HEK293 (cell line): ENCODE data around the gene SHISAL2B.

Experiments
- CTCF ChIA-PET: fragments of 350-600 bp; formaldehyde crosslinking; extraction: SDS; loops from one replicate; lab custom pipeline; 2021; ENCODE audit warnings: antibody characterized with exemption; lab: Yijun Ruan, JAX
- POLR2A ChIA-PET: fragments of 300-600 bp; formaldehyde crosslinking; extraction: SDS; loops from one replicate; lab custom pipeline; 2020; ENCODE audit warnings: antibody characterized with exemption, inconsistent platforms; lab: Yijun Ruan, JAX
- H3K27ac ChIP-seq: fragments of 200-500 bp; sonication (Bioruptor generic); 2 replicates; pipeline ENCODE4 v1.5.1; 2014; ENCODE audit warnings: low read depth, low read length, control low read depth, inconsistent platforms; ENCODE audit errors: extremely low read depth
- H3K36me3 ChIP-seq, 2 experiments: fragments of 200-500 bp in 1 of 2; sonication (Bioruptor generic) in 1 of 2; 1 replicate in 1 of 2; 2 replicates in 1 of 2; pipeline ENCODE4 v1.5.1; 2014 to 2017; ENCODE audit warnings: inconsistent platforms in 2 of 2, low read length in 2 of 2; ENCODE audit not compliant: control insufficient read depth in 2 of 2, insufficient read depth in 1 of 2
- H3K4me1 ChIP-seq: fragments of 200-500 bp; sonication (Bioruptor generic); 2 replicates; pipeline ENCODE4 v1.5.1; 2014; ENCODE audit warnings: mild to moderate bottlenecking, low read length, inconsistent platforms; ENCODE audit not compliant: control insufficient read depth, insufficient read depth
- H3K4me3 ChIP-seq: 2 replicates; pipeline ENCODE4 v1.5.1; 2011; ENCODE audit warnings: low read depth, mild to moderate bottlenecking, control low read depth, low read length, moderate library complexity
- H3K9me3 ChIP-seq: fragments of 200-500 bp; sonication (Bioruptor generic); 2 replicates; pipeline ENCODE4 v1.5.1; 2014; ENCODE audit warnings: low read depth, low read length, inconsistent platforms; ENCODE audit not compliant: control insufficient read depth, insufficient read depth
- FEZF1 ChIP-seq: fragments of 450-650 bp; formaldehyde crosslinking; IDR thresholded peaks from 2 replicates; pipeline ENCODE4 v1.5.1; 2016; ENCODE audit warnings: missing biosample characterization, missing genetic modification characterization
- KLF1 ChIP-seq: fragments of 450-650 bp; formaldehyde crosslinking; IDR thresholded peaks from 2 replicates; pipeline ENCODE4 v1.5.1; 2016; ENCODE audit warnings: missing biosample characterization, missing genetic modification characterization
- MZF1 ChIP-seq: fragments of 450-650 bp; formaldehyde crosslinking; IDR thresholded peaks from 2 replicates; pipeline ENCODE4 v1.5.1; 2017; ENCODE audit warnings: missing biosample characterization, missing genetic modification characterization, borderline replicate concordance
- OSR2 ChIP-seq: fragments of 450-650 bp; formaldehyde crosslinking; IDR thresholded peaks from 2 replicates; pipeline ENCODE4 v1.5.1; 2016; ENCODE audit warnings: missing biosample characterization, missing genetic modification characterization
- RBAK ChIP-seq: fragments of 450-650 bp; formaldehyde crosslinking; IDR thresholded peaks from 2 replicates; pipeline ENCODE4 v1.5.1; 2016; ENCODE audit warnings: missing biosample characterization, missing genetic modification characterization
- SCRT2 ChIP-seq: fragments of 450-650 bp; formaldehyde crosslinking; IDR thresholded peaks from 2 replicates; pipeline ENCODE4 v1.5.1; 2016; ENCODE audit warnings: missing biosample characterization, missing genetic modification characterization
- ZBTB48 ChIP-seq: fragments of 450-650 bp; formaldehyde crosslinking; IDR thresholded peaks from 2 replicates; pipeline ENCODE4 v1.5.1; 2016; ENCODE audit warnings: missing biosample characterization, missing genetic modification characterization
- ZIC2 ChIP-seq: fragments of 450-650 bp; formaldehyde crosslinking; IDR thresholded peaks from 2 replicates; pipeline ENCODE4 v1.5.1; 2016; ENCODE audit warnings: missing biosample characterization, missing genetic modification characterization
- ZNF514 ChIP-seq: fragments of 450-650 bp; formaldehyde crosslinking; IDR thresholded peaks from 2 replicates; pipeline ENCODE4 v1.5.1; 2016; ENCODE audit warnings: missing biosample characterization, missing genetic modification characterization
- ZNF621 ChIP-seq: fragments of 450-650 bp; formaldehyde crosslinking; IDR thresholded peaks from 2 replicates; pipeline ENCODE4 v1.5.1; 2017; ENCODE audit warnings: missing biosample characterization, missing genetic modification characterization
- TF ChIP-seq, protein P1 (sequence below): fragments of 450-650 bp; formaldehyde crosslinking; IDR thresholded peaks from 2 replicates; pipeline ENCODE4 v1.5.1; 2017; ENCODE audit warnings: missing biosample characterization, mild to moderate bottlenecking, missing genetic modification characterization, moderate library complexity
- TF ChIP-seq, protein P2 (sequence below): fragments of 450-650 bp; IDR thresholded peaks from 2 replicates; pipeline ENCODE4 v1.5.1; 2018; ENCODE audit warnings: missing biosample characterization, mild to moderate bottlenecking, missing genetic modification characterization
- TF ChIP-seq, protein P3 (sequence below): fragments of 450-650 bp; formaldehyde crosslinking; IDR thresholded peaks from 2 replicates; pipeline ENCODE4 v1.5.1; 2016; ENCODE audit warnings: missing biosample characterization, missing genetic modification characterization
- TF ChIP-seq, protein P4 (sequence below): fragments of 450-650 bp; formaldehyde crosslinking; IDR thresholded peaks from 2 replicates; pipeline ENCODE4 v1.5.1; 2016; ENCODE audit warnings: missing biosample characterization, missing genetic modification characterization, low read depth
- TF ChIP-seq, protein P5 (sequence below): fragments of 450-650 bp; formaldehyde crosslinking; IDR thresholded peaks from 2 replicates; pipeline ENCODE4 v1.5.1; 2016; ENCODE audit warnings: missing biosample characterization, missing genetic modification characterization
- TF ChIP-seq, protein P6 (sequence below): fragments of 450-650 bp; formaldehyde crosslinking; IDR thresholded peaks from 2 replicates; pipeline ENCODE4 v1.5.1; 2016; ENCODE audit warnings: missing biosample characterization, missing genetic modification characterization

SHISAL2B gene

DNA sequence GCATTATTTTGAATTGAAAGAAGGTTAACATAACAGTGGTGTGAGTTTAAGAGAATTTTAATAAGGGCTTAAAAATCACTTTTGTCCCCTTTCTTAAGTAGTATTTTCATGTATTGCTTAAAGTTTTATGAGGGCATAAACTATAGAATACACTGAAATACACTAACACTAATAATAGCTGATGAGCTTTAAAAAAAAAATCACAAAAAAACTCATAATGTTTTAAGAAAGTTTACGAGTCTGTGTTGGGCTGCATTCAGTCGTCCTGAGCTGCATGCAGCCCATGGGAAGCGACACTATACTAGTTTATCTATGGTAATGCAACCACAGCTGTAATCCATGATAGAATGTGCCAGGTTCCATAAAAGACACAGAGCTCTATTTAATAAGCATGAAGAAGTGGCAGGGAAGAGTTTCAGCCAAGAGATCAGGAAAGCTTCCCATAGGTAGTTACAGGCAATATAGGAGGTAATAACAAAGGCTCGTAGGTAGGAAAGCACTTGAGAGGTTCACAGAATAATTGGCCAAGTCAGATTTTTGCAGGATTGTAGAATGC lies 73.7 kb downstream of the SHISAL2B start (continued):
- TF ChIP-seq, protein P1, sequence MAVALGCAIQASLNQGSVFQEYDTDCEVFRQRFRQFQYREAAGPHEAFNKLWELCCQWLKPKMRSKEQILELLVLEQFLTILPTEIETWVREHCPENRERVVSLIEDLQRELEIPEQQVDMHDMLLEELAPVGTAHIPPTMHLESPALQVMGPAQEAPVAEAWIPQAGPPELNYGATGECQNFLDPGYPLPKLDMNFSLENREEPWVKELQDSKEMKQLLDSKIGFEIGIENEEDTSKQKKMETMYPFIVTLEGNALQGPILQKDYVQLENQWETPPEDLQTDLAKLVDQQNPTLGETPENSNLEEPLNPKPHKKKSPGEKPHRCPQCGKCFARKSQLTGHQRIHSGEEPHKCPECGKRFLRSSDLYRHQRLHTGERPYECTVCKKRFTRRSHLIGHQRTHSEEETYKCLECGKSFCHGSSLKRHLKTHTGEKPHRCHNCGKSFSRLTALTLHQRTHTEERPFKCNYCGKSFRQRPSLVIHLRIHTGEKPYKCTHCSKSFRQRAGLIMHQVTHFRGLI (tag by site-specific recombination): peak; percentile 82
- TF ChIP-seq, protein P2, sequence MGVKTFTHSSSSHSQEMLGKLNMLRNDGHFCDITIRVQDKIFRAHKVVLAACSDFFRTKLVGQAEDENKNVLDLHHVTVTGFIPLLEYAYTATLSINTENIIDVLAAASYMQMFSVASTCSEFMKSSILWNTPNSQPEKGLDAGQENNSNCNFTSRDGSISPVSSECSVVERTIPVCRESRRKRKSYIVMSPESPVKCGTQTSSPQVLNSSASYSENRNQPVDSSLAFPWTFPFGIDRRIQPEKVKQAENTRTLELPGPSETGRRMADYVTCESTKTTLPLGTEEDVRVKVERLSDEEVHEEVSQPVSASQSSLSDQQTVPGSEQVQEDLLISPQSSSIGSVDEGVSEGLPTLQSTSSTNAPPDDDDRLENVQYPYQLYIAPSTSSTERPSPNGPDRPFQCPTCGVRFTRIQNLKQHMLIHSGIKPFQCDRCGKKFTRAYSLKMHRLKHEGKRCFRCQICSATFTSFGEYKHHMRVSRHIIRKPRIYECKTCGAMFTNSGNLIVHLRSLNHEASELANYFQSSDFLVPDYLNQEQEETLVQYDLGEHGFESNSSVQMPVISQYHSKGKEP (tag by site-specific recombination): peak; percentile 92
- peak; percentile 48; the same call in 1 of the 2 replicates for TF ChIP-seq OSR2 (tag by site-specific recombination)
- TF ChIP-seq, protein P3, sequence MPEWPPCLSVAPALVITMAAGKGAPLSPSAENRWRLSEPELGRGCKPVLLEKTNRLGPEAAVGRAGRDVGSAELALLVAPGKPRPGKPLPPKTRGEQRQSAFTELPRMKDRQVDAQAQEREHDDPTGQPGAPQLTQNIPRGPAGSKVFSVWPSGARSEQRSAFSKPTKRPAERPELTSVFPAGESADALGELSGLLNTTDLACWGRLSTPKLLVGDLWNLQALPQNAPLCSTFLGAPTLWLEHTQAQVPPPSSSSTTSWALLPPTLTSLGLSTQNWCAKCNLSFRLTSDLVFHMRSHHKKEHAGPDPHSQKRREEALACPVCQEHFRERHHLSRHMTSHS: no peak

DNA sequence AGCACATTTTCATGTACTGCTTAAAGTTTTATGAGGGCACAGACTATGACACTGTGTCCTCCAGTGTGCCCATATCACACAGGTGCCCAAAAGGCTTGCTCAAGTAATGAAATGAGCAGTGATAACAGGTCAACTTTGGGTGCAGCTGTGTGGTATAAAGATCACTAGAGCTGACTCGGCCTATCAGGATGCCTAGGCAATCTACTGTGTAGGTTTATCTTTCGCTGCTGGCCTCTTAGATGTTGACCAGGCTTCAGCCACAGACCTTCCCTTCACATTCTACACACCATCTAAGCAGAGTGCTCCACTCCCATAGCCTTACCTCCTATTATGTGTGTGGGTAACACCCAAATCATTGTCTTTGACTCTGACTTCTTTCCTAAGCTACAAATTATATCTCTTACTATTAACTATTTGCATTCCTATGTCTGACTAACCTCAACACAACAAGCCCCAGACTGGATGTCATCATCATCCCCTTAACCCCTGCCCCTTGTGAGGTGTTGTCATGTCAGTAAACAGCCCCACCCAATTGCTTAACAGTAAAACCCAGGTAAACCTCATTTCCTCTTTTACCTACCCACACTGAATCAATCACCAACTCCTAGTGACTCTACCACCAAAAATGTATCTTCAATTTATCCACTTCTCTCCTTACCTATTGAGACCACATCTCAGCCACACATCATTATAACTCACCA lies 75.7 kb downstream of the SHISAL2B start:
- POLR2A ChIA-PET: interaction anchor here (1.6 kb wide), 1 partner anchor 13 kb away, joined by 3 read pairs; no protein-coding TSS in a partner anchor

DNA sequence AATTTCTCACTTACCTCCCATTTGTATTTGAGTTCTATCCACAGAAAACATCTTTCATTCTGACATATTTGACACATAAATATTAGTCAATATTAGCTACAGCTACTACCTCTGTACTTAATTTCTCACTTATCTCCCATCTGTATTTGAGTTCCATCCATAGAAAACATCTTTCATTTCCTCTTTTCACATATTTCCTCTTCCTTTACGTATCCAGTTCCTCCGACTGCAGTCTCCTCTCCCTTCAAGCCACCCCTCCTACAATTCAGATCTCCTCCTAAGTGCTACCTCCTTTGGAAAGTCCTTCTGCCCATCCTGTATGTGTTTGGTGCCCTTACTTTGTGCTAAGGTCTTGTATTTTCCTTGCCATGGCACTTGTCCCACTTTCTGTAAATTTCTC lies 76.6 kb downstream of the SHISAL2B start:
- no peaks in the 10 kb centered on the region for H3K9me3 ChIP-seq
- ChIA-PET POLR2A (interaction anchor here (1.6 kb wide), 1 partner anchor 12 kb away, joined by 3 read pairs; no protein-coding TSS in a partner anchor), CTCF (interaction anchor here (0.6 kb wide), 1 partner anchor 89 kb away, joined by 3 read pairs; no protein-coding TSS in a partner anchor)
- peaks cover 0 to 33% of the 10 kb centered on the region in 2 experiments; a peak in 2 of 3 replicates for H3K36me3 ChIP-seq
- peaks cover 7% of the 10 kb centered on the region for H3K4me1 ChIP-seq
- no peak overlapping the region; the same call in 1 of the 2 replicates for H3K4me3 ChIP-seq
- H3K27ac ChIP-seq: no peak overlapping the region
- TF ChIP-seq ZIC2 (tag by site-specific recombination) (no peak), ZNF621 (tag by site-specific recombination) (no peak), MZF1 (tag by site-specific recombination) (no peak), KLF1 (tag by site-specific recombination) (no peak), RBAK (tag by site-specific recombination) (no peak), ZNF514 (tag by site-specific recombination) (no peak)
- TF ChIP-seq, protein P4, sequence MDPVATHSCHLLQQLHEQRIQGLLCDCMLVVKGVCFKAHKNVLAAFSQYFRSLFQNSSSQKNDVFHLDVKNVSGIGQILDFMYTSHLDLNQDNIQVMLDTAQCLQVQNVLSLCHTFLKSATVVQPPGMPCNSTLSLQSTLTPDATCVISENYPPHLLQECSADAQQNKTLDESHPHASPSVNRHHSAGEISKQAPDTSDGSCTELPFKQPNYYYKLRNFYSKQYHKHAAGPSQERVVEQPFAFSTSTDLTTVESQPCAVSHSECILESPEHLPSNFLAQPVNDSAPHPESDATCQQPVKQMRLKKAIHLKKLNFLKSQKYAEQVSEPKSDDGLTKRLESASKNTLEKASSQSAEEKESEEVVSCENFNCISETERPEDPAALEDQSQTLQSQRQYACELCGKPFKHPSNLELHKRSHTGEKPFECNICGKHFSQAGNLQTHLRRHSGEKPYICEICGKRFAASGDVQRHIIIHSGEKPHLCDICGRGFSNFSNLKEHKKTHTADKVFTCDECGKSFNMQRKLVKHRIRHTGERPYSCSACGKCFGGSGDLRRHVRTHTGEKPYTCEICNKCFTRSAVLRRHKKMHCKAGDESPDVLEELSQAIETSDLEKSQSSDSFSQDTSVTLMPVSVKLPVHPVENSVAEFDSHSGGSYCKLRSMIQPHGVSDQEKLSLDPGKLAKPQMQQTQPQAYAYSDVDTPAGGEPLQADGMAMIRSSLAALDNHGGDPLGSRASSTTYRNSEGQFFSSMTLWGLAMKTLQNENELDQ (tag by site-specific recombination): no peak
- TF ChIP-seq, protein P2 (tag by site-specific recombination): no peak

More for the DNA sequence above, 75.7 kb downstream of the SHISAL2B start:
- TF ChIP-seq ZBTB48 (tag by site-specific recombination) (no peak), RBAK (tag by site-specific recombination) (no peak), KLF1 (tag by site-specific recombination) (peak; percentile 69), FEZF1 (tag by site-specific recombination) (peak; percentile 51), SCRT2 (tag by site-specific recombination) (0 out of 2 replicates have a peak, but pooled peaks have one; percentile 30)
- TF ChIP-seq, protein P5, sequence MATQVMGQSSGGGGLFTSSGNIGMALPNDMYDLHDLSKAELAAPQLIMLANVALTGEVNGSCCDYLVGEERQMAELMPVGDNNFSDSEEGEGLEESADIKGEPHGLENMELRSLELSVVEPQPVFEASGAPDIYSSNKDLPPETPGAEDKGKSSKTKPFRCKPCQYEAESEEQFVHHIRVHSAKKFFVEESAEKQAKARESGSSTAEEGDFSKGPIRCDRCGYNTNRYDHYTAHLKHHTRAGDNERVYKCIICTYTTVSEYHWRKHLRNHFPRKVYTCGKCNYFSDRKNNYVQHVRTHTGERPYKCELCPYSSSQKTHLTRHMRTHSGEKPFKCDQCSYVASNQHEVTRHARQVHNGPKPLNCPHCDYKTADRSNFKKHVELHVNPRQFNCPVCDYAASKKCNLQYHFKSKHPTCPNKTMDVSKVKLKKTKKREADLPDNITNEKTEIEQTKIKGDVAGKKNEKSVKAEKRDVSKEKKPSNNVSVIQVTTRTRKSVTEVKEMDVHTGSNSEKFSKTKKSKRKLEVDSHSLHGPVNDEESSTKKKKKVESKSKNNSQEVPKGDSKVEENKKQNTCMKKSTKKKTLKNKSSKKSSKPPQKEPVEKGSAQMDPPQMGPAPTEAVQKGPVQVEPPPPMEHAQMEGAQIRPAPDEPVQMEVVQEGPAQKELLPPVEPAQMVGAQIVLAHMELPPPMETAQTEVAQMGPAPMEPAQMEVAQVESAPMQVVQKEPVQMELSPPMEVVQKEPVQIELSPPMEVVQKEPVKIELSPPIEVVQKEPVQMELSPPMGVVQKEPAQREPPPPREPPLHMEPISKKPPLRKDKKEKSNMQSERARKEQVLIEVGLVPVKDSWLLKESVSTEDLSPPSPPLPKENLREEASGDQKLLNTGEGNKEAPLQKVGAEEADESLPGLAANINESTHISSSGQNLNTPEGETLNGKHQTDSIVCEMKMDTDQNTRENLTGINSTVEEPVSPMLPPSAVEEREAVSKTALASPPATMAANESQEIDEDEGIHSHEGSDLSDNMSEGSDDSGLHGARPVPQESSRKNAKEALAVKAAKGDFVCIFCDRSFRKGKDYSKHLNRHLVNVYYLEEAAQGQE (tag by site-specific recombination): no peak
- TF ChIP-seq, protein P6, sequence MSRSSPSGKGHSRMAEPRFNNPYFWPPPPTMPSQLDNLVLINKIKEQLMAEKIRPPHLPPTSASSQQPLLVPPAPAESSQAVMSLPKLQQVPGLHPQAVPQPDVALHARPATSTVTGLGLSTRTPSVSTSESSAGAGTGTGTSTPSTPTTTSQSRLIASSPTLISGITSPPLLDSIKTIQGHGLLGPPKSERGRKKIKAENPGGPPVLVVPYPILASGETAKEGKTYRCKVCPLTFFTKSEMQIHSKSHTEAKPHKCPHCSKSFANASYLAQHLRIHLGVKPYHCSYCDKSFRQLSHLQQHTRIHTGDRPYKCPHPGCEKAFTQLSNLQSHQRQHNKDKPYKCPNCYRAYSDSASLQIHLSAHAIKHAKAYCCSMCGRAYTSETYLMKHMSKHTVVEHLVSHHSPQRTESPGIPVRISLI (tag by site-specific recombination): no peak
- H3K36me3 ChIP-seq: peaks cover 0 to 38% of the 10 kb centered on the region in 2 experiments; a peak in 2 of 3 replicates
- no peak overlapping the region for H3K27ac ChIP-seq
- no peaks in the 10 kb centered on the region for H3K9me3 ChIP-seq
- H3K4me3 ChIP-seq: no peak overlapping the region
- CTCF ChIA-PET: interaction anchor here (0.6 to 1.0 kb wide), 4 partner anchors 11 to 419 kb away, joined by 3 read pairs; no protein-coding TSS in a partner anchor
- H3K4me1 ChIP-seq: peaks cover 7% of the 10 kb centered on the region
